ENCODE measurements around the gene ZNF616. TPM values are rescaled to one million over a fixed set of nuclear protein-coding genes. Genes with fewer than 3 reads are reported as not detected.

The ZNF616 gene
- 4.3 TPM for total RNA-seq
- long read RNA-seq, full-length matches to known transcripts = 2 of 4 reads
- long read RNA-seq, partial matches to known transcripts = 1 of 4 reads
- long read RNA-seq, other reads (novel, unspliced or antisense) = 1 of 4 reads

GRCh38 chr19:52139252-52140031, at the start of gene ZNF616:
TSS of gene ZNF616 (minus strand) at chr19:52139938. CDS start at chr19:52130512, 9,426 bp downstream.
- DNase-seq (ENCODE audit: low spot score) = peak; percentile 99
- intact Hi-C loops (cut with DNase I) = loop anchor here (1.0 to 5.0 kb wide), 3 partner anchors 33 to 99 kb away; partner anchors contain the start of gene ZNF836

- DNase-seq (ENCODE audit: low spot score) = no peak
- intact Hi-C loops (cut with DNase I) = loop anchor here (1.0 kb wide), 2 partner anchors 18 to 50 kb away; partner anchors contain the start of genes ZNF616 and ZNF836
Measured at GRCh38 chr19:52188822-52189734, 49.3 kb upstream of the ZNF616 start.

- DNase-seq (ENCODE audit: low spot score) = no peak
- intact Hi-C loops (cut with DNase I) = no loop called here
Measured at GRCh38 chr19:52187407-52187806, 47.7 kb upstream of the ZNF616 start.

GRCh38 chr19:52176574-52176973, 36.8 kb upstream of the ZNF616 start:
- DNase-seq (ENCODE audit: low spot score) = no peak
- intact Hi-C loops (cut with DNase I) = no loop called here

GRCh38 chr19:52172347-52172746, 32.6 kb upstream of the ZNF616 start:
- no peak for DNase-seq (ENCODE audit: low spot score)
- intact Hi-C loops (cut with DNase I) = loop anchor here (5.0 kb wide), 1 partner anchor 35 kb away; the partner anchor contains the start of gene ZNF616

GRCh38 chr19:52171321-52172169, 31.8 kb upstream of the ZNF616 start, which contains the start of gene ZNF836:
TSS of gene ZNF836 (minus strand) at chr19:52171621. CDS start at chr19:52168072, 3,549 bp downstream.
- DNase-seq (ENCODE audit: low spot score) = peak; percentile 96
- intact Hi-C loops (cut with DNase I) = loop anchor here (1.0 to 5.0 kb wide), 2 partner anchors 18 to 34 kb away; partner anchors contain the start of gene ZNF616

- intact Hi-C loops (cut with DNase I) = loop anchor here (1.0 to 5.0 kb wide), 2 partner anchors 18 to 34 kb away; partner anchors contain the start of gene ZNF616
- DNase-seq (ENCODE audit: low spot score) = no peak
Measured at GRCh38 chr19:52170863-52171320, 31.2 kb upstream of the ZNF616 start.

- no peak for DNase-seq (ENCODE audit: low spot score)
- intact Hi-C loops (cut with DNase I) = loop anchor here (5.0 kb wide), 1 partner anchor 33 kb away; the partner anchor contains the start of gene ZNF616
Measured at GRCh38 chr19:52170304-52170703, 30.6 kb upstream of the ZNF616 start.

GRCh38 chr19:52155596-52156359, 16.0 kb upstream of the ZNF616 start:
- intact Hi-C loops (cut with DNase I) = no loop called here
- DNase-seq (ENCODE audit: low spot score) = no peak

GRCh38 chr19:52148256-52148655, 8.5 kb upstream of the ZNF616 start:
- DNase-seq (ENCODE audit: low spot score) = no peak
- intact Hi-C loops (cut with DNase I) = no loop called here

- DNase-seq (ENCODE audit: low spot score) = no peak
- intact Hi-C loops (cut with DNase I) = no loop called here
Measured at GRCh38 chr19:52142001-52142595, 2.4 kb upstream of the ZNF616 start.

- DNase-seq (ENCODE audit: low spot score) = no peak
- intact Hi-C loops (cut with DNase I) = no loop called here
Measured at GRCh38 chr19:52141203-52141602, 1.5 kb upstream of the ZNF616 start.

- intact Hi-C loops (cut with DNase I) = no loop called here
- DNase-seq (ENCODE audit: low spot score) = no peak
Measured at GRCh38 chr19:52140032-52140710, 433 bp upstream of the ZNF616 start.

GRCh38 chr19:52138983-52139251, 821 bp downstream of the ZNF616 start:
- no peak for DNase-seq (ENCODE audit: low spot score)
- intact Hi-C loops (cut with DNase I) = loop anchor here (1.0 to 5.0 kb wide), 3 partner anchors 33 to 99 kb away; partner anchors contain the start of gene ZNF836

GRCh38 chr19:52138278-52138982, 1.3 kb downstream of the ZNF616 start:
- intact Hi-C loops (cut with DNase I) = loop anchor here (5.0 kb wide), 1 partner anchor 34 kb away; the partner anchor contains the start of gene ZNF836
- no peak for DNase-seq (ENCODE audit: low spot score)

- DNase-seq (ENCODE audit: low spot score) = no peak
Measured at GRCh38 chr19:52120286-52120685, 19.5 kb downstream of the ZNF616 start.

More at GRCh38 chr19:52120286-52120685, 19.5 kb downstream of the ZNF616 start:
- intact Hi-C loops (cut with DNase I) = no loop called here
